GM12874 (cell line): Measurements from ENCODE around the gene ARHGAP24.

ENCODE experiments used
- TF ChIP-seq, protein P1 (sequence below): IDR thresholded peaks from 2 replicates; pipeline ENCODE4 v1.5.1; 2011; ENCODE audit warnings: low read depth, mild to moderate bottlenecking, control low read depth, low read length, moderate library complexity; ENCODE audit not compliant: insufficient read depth

ARHGAP24 gene

DNA sequence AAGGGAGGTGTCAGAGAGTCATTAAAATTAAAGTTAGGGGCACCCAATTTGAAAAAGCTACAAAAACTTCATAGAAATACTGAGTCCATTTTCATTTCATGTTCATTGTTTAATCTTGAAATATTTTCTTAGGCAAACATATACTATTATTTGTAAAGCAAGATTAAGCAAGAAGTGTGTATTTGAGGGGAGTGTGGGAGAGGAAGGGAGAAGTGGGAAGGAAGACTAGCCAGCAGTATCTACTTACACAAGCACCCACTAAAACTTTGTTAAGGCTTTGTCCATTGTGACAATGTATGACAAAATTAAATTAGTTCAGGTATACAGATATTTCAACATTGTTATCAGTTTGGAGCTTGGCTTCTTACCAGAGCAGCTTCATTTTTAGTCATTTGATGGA, 222.9 kb downstream of the ARHGAP24 start:
- TF ChIP-seq, protein P1, sequence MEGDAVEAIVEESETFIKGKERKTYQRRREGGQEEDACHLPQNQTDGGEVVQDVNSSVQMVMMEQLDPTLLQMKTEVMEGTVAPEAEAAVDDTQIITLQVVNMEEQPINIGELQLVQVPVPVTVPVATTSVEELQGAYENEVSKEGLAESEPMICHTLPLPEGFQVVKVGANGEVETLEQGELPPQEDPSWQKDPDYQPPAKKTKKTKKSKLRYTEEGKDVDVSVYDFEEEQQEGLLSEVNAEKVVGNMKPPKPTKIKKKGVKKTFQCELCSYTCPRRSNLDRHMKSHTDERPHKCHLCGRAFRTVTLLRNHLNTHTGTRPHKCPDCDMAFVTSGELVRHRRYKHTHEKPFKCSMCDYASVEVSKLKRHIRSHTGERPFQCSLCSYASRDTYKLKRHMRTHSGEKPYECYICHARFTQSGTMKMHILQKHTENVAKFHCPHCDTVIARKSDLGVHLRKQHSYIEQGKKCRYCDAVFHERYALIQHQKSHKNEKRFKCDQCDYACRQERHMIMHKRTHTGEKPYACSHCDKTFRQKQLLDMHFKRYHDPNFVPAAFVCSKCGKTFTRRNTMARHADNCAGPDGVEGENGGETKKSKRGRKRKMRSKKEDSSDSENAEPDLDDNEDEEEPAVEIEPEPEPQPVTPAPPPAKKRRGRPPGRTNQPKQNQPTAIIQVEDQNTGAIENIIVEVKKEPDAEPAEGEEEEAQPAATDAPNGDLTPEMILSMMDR = no peak

DNA sequence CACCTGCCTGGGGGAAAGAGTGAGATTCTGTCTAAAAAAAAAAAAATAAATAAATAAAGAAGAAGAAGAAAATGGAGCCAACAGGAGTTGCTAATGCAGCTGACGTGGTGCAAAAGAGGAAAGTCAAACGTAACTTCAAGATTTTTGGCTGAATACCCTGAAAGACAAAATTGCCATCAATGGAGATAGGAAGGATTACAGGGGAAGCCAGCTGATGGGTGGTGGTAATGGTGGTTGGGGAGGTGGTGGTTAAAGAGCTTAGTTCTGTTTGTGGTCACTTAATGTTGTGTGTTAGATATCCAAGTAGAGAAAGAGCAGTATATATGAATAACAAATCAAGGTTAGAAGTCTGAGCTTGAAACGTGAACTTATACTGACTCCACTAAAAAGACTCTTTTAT, 225.4 kb downstream of the ARHGAP24 start:
- TF ChIP-seq, protein P1 = no peak

DNA sequence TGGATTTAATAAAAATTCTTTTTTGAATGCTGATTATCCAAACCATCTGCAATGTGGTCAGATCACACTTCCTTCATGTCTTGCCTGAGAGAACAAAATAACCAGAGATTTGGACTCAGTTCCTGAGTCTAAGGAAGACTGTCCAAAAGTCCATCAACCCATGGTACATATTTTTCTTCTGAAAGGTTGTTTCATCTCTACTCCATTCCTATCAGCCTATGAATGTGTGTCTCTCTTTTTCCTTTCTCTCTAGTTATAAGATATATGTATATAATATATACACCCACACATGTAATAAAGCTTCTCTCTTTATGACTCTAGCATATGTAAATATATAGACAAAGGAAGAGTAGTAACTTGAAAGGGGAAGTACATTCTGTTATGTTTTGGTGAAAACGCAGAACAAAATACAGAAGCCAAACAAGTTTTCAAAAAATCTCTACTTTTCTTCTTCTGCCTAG, 226.9 kb downstream of the ARHGAP24 start:
- TF ChIP-seq, protein P1 = no peak

DNA sequence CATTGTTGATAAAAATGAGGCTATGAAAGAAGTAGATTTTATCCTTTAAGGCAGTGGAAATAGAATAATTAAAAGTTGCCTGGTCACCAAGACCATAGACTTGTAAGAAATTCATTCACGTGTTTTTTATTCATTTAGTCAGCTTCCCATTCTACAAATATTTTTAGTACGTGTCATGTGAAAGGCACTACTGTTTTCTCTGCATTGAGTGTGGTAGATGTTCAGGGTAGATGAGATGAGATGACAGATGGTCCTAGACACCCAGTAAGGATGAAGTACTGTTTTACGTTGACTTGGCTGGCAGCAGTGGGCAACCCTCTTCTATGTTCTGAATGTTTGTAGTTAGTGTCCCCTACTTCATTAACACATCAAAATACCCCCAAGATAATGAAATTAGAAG, 228.1 kb downstream of the ARHGAP24 start:
- TF ChIP-seq, protein P1 = no peak

DNA sequence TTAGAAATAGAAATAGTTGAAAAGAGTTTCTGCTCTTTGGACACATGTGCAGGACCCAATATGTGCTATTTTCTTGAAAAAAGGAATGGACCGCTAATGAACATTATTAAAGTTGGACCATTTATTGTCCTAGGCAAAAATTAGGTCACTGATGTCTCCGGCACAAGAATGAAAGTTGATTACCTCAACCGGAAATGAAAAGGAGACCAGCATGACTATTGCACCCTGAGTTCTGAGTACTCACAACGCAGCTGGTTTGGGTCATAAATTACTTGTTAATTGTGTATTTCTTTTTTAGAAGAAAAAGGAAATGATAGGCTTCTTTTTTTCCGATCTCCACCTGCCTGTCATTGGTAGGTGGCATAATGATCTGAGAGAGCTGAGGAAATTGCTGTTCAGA, 232.7 kb downstream of the ARHGAP24 start:
- TF ChIP-seq, protein P1 = no peak

DNA sequence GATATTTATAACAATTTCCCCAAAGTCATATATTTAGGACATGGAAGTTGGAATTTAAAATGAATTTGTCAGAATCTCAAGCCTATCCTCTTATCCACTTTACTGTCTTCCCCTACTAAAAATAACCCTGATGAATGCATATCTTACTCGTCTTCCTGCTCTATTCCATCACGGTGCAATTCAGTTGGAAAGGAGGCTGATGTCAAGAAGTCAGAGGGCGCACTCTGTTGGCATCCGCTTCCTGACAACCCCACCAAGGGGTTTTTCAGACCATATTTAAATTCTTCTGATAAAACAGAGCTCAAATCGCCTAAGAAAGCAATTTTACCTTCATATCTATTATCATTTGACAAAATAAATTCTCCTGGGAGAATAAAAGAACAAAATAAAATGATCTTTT, 233.5 kb downstream of the ARHGAP24 start:
- TF ChIP-seq, protein P1 = no peak

DNA sequence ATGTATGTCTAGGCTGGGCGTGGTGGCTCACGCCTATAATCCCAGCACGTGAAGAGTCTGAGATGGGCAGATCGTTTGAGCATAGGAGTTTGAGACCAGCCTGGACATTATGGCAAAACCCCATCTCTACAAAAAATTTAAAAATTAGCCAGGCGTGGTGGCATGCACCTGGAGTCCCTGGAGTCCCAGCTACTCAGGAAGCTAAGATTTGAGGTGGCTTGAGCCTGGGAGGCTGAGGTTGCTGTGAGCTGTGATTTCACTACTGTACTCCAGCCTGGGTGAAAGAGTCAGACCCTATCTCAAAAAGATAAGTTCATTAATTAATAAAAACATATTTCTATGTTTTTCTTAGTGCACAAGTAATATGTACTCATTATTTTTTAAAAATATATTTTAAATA, 238.1 kb downstream of the ARHGAP24 start:
- TF ChIP-seq, protein P1 = no peak
